IMR-90 (cell line): ENCODE data around the gene NRSN1. TPM values are rescaled to one million over a fixed set of nuclear protein-coding genes. Genes with fewer than 3 reads are reported as not detected.

Experiments
- ATAC-seq: fragments of 200-7000 bp; cut with Tn5 transposase; 2 replicates; pipeline ENCODE4 v1.9.1; 2020; ENCODE audit warnings: low read depth, mild to moderate bottlenecking, moderate library complexity
- BruUV-seq: library from RNA; stranded (reverse); fragments of 400-500 nt; replicated peaks from 2 replicates; lab custom pipeline; 2021; lab: Mats Ljungman, UMichigan
- CTCF ChIA-PET: fragments of 300-600 bp; formaldehyde crosslinking; extraction: SDS; loops from one replicate; lab custom pipeline; 2021; ENCODE audit warnings: antibody characterized with exemption; lab: Yijun Ruan, JAX
- POLR2A ChIA-PET: fragments of 300-600 bp; sonication (Branson Sonifier 250); formaldehyde crosslinking; loops from one replicate; lab custom pipeline; 2022; ENCODE audit warnings: antibody characterized with exemption; ENCODE audit not compliant: unreplicated experiment; lab: Charles Lee
- DNase-seq: peaks from one replicate; pipeline ENCODE4 v3.0.0; 2013
- H2AFZ ChIP-seq: replicated peaks from 2 replicates; pipeline ENCODE3; 2013; ENCODE audit warnings: low read length, mild to moderate bottlenecking; ENCODE audit not compliant: poor library complexity
- H2AK5ac ChIP-seq: 2 replicates; pipeline ENCODE4 v1.6.1; 2013; ENCODE audit warnings: low read depth, low read length, inconsistent platforms
- H2AK9ac ChIP-seq: replicated peaks from 2 replicates; pipeline ENCODE3; 2013; ENCODE audit warnings: mild to moderate bottlenecking, low read depth, low read length, moderate library complexity; ENCODE audit not compliant: poor library complexity
- H2BK120ac ChIP-seq: 2 replicates; pipeline ENCODE4 v1.6.1; 2013; ENCODE audit warnings: low read depth, low read length, inconsistent platforms
- H2BK15ac ChIP-seq: 3 replicates; pipeline ENCODE4 v1.6.1; 2013; ENCODE audit warnings: low read depth, low read length, inconsistent platforms
- H2BK20ac ChIP-seq: 2 replicates; pipeline ENCODE4 v1.6.1; 2013; ENCODE audit warnings: low read depth, mild to moderate bottlenecking, inconsistent platforms, low read length, moderate library complexity
- H2BK5ac ChIP-seq: 2 replicates; pipeline ENCODE4 v1.6.1; 2013; ENCODE audit warnings: mild to moderate bottlenecking, low read depth, low read length, inconsistent platforms; ENCODE audit not compliant: poor library complexity, severe bottlenecking
- H3K14ac ChIP-seq: replicated peaks from 2 replicates; pipeline ENCODE4 v1.6.1; 2013; ENCODE audit warnings: low read depth, low read length, inconsistent platforms
- H3K18ac ChIP-seq: 2 replicates; pipeline ENCODE4 v1.6.1; 2013; ENCODE audit warnings: low read depth, low read length, control low read depth
- H3K23ac ChIP-seq: 2 replicates; pipeline ENCODE4 v1.6.1; 2013; ENCODE audit warnings: low read depth, low read length, inconsistent platforms
- H3K27ac ChIP-seq: 2 replicates; pipeline ENCODE4 v1.5.1; 2013; ENCODE audit warnings: mild to moderate bottlenecking, control low read depth, low read length; ENCODE audit not compliant: insufficient read depth
- H3K27me3 ChIP-seq: 2 replicates; pipeline ENCODE4 v1.6.1; 2013; ENCODE audit warnings: low read length; ENCODE audit not compliant: control insufficient read depth, insufficient read depth
- H3K36me3 ChIP-seq: 2 replicates; pipeline ENCODE4 v1.6.1; 2013; ENCODE audit warnings: low read length, mixed read lengths; ENCODE audit not compliant: control insufficient read depth, insufficient read depth
- H3K4ac ChIP-seq: 2 replicates; pipeline ENCODE4 v1.6.1; 2013; ENCODE audit warnings: low read depth, low read length, inconsistent platforms
- H3K4me1 ChIP-seq: 2 replicates; pipeline ENCODE4 v1.6.1; 2013; ENCODE audit warnings: low read length, mixed read lengths; ENCODE audit not compliant: control insufficient read depth, insufficient read depth
- H3K4me2 ChIP-seq: 2 replicates; pipeline ENCODE4 v1.6.1; 2013; ENCODE audit warnings: low read depth, mild to moderate bottlenecking, control low read depth, low read length, moderate library complexity
- H3K4me3 ChIP-seq: 2 replicates; pipeline ENCODE4 v1.5.1; 2013; ENCODE audit warnings: low read depth, mild to moderate bottlenecking, control low read depth, low read length, moderate library complexity; ENCODE audit not compliant: insufficient read depth
- H3K56ac ChIP-seq: 2 replicates; pipeline ENCODE4 v1.6.1; 2013; ENCODE audit warnings: low read length, inconsistent platforms; ENCODE audit not compliant: insufficient read depth; ENCODE audit errors: extremely low read depth
- H3K79me1 ChIP-seq, 2 experiments: 2 replicates each; pipeline ENCODE4 v1.6.1; 2013; ENCODE audit warnings: low read length in 2 of 2, inconsistent platforms in 1 of 2, low read depth in 1 of 2
- H3K9ac ChIP-seq: 2 replicates; pipeline ENCODE4 v1.6.1; 2013; ENCODE audit warnings: low read depth, low read length, control low read depth
- H3K9me1 ChIP-seq: 2 replicates; pipeline ENCODE4 v1.6.1; 2013; ENCODE audit warnings: low read length, inconsistent platforms; ENCODE audit not compliant: insufficient read depth
- H3K9me3 ChIP-seq: 2 replicates; pipeline ENCODE4 v1.6.1; 2013; ENCODE audit warnings: low read length; ENCODE audit not compliant: control insufficient read depth, insufficient read depth
- H4K20me1 ChIP-seq: 2 replicates; pipeline ENCODE4 v1.6.1; 2013; ENCODE audit warnings: low read length, inconsistent platforms; ENCODE audit not compliant: insufficient read depth
- H4K5ac ChIP-seq: 2 replicates; pipeline ENCODE4 v1.6.1; 2013; ENCODE audit warnings: mild to moderate bottlenecking, low read depth, low read length, control low read depth
- H4K8ac ChIP-seq, 2 experiments: 2 replicates each; pipeline ENCODE4 v1.6.1; 2013; ENCODE audit warnings: low read depth in 2 of 2, low read length in 2 of 2, control low read depth in 1 of 2, inconsistent platforms in 1 of 2
- H4K91ac ChIP-seq: 2 replicates; pipeline ENCODE4 v1.6.1; 2013; ENCODE audit warnings: low read depth, low read length, inconsistent platforms; ENCODE audit not compliant: insufficient read depth
- BHLHE40 ChIP-seq: fragments of 150-350 bp; IDR thresholded peaks from 2 replicates; pipeline ENCODE4 v1.6.1; 2016; ENCODE audit warnings: mild to moderate bottlenecking, low read depth, low read length
- CEBPB ChIP-seq: IDR thresholded peaks from 2 replicates; pipeline ENCODE4 v1.6.1; 2012; ENCODE audit warnings: low read depth, low read length, improper control_type of control experiment
- CHD1 ChIP-seq: IDR thresholded peaks from 2 replicates; pipeline ENCODE4 v1.6.1; 2012; ENCODE audit warnings: low read depth, low read length, improper control_type of control experiment
- CTCF ChIP-seq: conservative IDR thresholded peaks from 2 replicates; pipeline ENCODE4 v1.5.1; 2012; ENCODE audit warnings: mild to moderate bottlenecking, low read depth, low read length, improper control_type of control experiment
- MAFK ChIP-seq: IDR thresholded peaks from 2 replicates; pipeline ENCODE4 v1.6.1; 2012; ENCODE audit warnings: low read depth, low read length, improper control_type of control experiment
- MAZ ChIP-seq: IDR thresholded peaks from 2 replicates; pipeline ENCODE4 v1.6.1; 2012; ENCODE audit warnings: low read depth, mild to moderate bottlenecking, low read length, improper control_type of control experiment, moderate library complexity, borderline replicate concordance
- MXI1 ChIP-seq: IDR thresholded peaks from 2 replicates; pipeline ENCODE4 v1.6.1; 2012; ENCODE audit warnings: low read depth, mild to moderate bottlenecking, low read length, moderate library complexity, borderline replicate concordance
- POLR2A ChIP-seq: IDR thresholded peaks from 2 replicates; pipeline ENCODE4 v1.6.1; 2012; ENCODE audit warnings: mild to moderate bottlenecking, low read depth, low read length
- RAD21 ChIP-seq: IDR thresholded peaks from 2 replicates; pipeline ENCODE4 v1.6.1; 2012; ENCODE audit warnings: low read length, improper control_type of control experiment
- RCOR1 ChIP-seq: IDR thresholded peaks from 2 replicates; pipeline ENCODE4 v1.6.1; 2012; ENCODE audit warnings: mild to moderate bottlenecking, low read length, improper control_type of control experiment; ENCODE audit not compliant: insufficient replicate concordance
- SMC3 ChIP-seq: fragments of 150-350 bp; IDR thresholded peaks from 2 replicates; pipeline ENCODE4 v1.6.1; 2016; ENCODE audit warnings: low read depth, mild to moderate bottlenecking, antibody characterized with exemption, low read length, moderate library complexity
- USF2 ChIP-seq: fragments of 150-350 bp; IDR thresholded peaks from 2 replicates; pipeline ENCODE4 v1.6.1; 2017; ENCODE audit warnings: mild to moderate bottlenecking, antibody characterized with exemption, low read length, low read depth
- dilution Hi-C: fragments of 300-500 bp; cut with HindIII; formaldehyde crosslinking; loops from one replicate; pipeline ENCODE4 v1.14.3; 2018; ENCODE audit warnings: low sequenced_read_pairs; ENCODE audit not compliant: unreplicated experiment
- in situ Hi-C: fragments of 300-500 bp; cut with MboI; formaldehyde crosslinking; loops from 3 replicates; pipeline ENCODE4 v1.14.3; 2019; ENCODE audit warnings: low sequenced_read_pairs, inconsistent platforms, mixed read lengths
- intact Hi-C: fragments of 100-400 bp; cut with micrococcal nuclease; formaldehyde crosslinking; loops from 2 replicates; pipeline ENCODE4 v1.10.0; 2022
- polyA plus RNA-seq, 3 experiments: library from polyadenylated mRNA; depleted of rRNA; stranded (reverse); fragments of >200 nt; gene quantifications; 2 replicates each; pipeline ENCODE4 v1.2.3, GENCODE V29; 2012; ENCODE audit warnings: low replicate concordance in 1 of 3
- total RNA-seq: library from RNA; depleted of rRNA; stranded (reverse); fragments of >200 nt; gene quantifications from 2 replicates; pipeline ENCODE4 v1.2.3, GENCODE V29; 2012

NRSN1 gene
- total and polyA plus RNA-seq, 2 of the 4 experiments (the other 2 are of a cell fraction): not detected

GRCh38 chr6:24148684-24149083, 22.7 kb downstream of the NRSN1 start:
- Histone ChIP-seq H2BK5ac (no peak overlapping the region), H3K27me3 (no peaks in the 10 kb centered on the region), H4K91ac (no peak overlapping the region), H4K5ac (no peak overlapping the region), H3K4me2 (no peak overlapping the region), H2AK5ac (no peak overlapping the region), H4K8ac (no peak overlapping the region), H3K18ac (no peak overlapping the region), H3K4me1 (no peaks in the 10 kb centered on the region), H2AK9ac (no peak overlapping the region), H2AFZ (no peak overlapping the region), H3K9me3 (peaks cover 13% of the 10 kb centered on the region), H3K36me3 (no peaks in the 10 kb centered on the region), H3K4me3 (no peak overlapping the region), H3K9ac (no peak overlapping the region), H4K20me1 (no peaks in the 10 kb centered on the region), H2BK120ac (no peak overlapping the region), H3K4ac (no peak overlapping the region), H3K14ac (no peak overlapping the region), H3K79me1 (no peaks in the 10 kb centered on the region), H3K56ac (no peak overlapping the region), H3K23ac (no peak overlapping the region), H2BK20ac (no peak overlapping the region), H3K9me1 (no peaks in the 10 kb centered on the region), H3K27ac (no peak overlapping the region), H2BK15ac (no peak overlapping the region)
- ATAC-seq (no peak), DNase-seq (no peak)
- ChIA-PET POLR2A (no interaction called here), CTCF (interaction anchor here (0.7 kb wide), 1 partner anchor 9 kb away, joined by 3 read pairs; no protein-coding TSS in a partner anchor)
- dilution Hi-C loops (no loop called here), in situ Hi-C loops (no loop called here), intact Hi-C loops (no loop called here)
- no TSS peak for BruUV-seq
- no peak for TF ChIP-seq MAFK
- TF ChIP-seq CEBPB: no peak
- TF ChIP-seq CHD1: no peak
- no peak for TF ChIP-seq MXI1
- TF ChIP-seq RCOR1: no peak
- TF ChIP-seq BHLHE40: no peak
- TF ChIP-seq CTCF: no peak
- no peak for TF ChIP-seq SMC3
- TF ChIP-seq RAD21: no peak
- no peak for TF ChIP-seq POLR2A
- no peak for TF ChIP-seq MAZ
- no peak for TF ChIP-seq USF2
